AG09319 (cell line): ENCODE data around the gene MTFR1L.

Source experiments
- DNase-seq: peaks from one replicate; pipeline ENCODE4 v3.0.0-alpha.2; 2010; ENCODE audit warnings: low read depth; ENCODE audit errors: extremely low read depth
- TF ChIP-seq, protein P1 (sequence below): IDR thresholded peaks from 2 replicates; pipeline ENCODE4 v1.5.1; 2011; ENCODE audit warnings: low read depth, mild to moderate bottlenecking, inconsistent platforms, low read length, moderate library complexity

The MTFR1L gene

DNA sequence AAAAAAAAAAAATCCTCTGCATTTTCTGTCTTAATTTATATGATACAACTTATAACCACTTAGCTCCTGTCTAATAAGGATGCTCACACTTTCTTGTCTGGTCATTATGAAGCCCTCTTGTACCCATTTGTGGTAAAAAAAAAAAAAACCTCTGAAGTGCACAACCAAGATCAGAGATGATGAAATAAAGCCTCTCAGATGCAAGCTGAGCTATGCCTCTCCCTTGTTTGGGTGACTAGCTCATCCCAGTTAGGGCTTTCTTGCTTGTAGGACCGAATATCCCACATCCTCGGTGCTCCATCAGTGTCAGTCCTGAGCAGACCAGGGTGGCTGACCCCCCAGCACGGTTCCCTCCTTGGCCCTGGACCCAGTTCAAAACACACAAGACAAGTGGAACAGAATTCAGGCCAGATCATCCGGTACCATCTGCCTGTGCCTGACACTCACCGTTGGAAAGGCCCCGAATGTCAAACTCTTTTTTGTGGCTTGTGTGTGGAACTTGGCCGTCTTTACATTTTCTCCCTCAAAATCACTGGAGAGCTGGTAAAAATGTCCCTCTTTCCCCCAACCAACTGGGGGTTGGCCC lies 26.1 kb upstream of the MTFR1L start:
- DNase-seq, result no peak

DNA sequence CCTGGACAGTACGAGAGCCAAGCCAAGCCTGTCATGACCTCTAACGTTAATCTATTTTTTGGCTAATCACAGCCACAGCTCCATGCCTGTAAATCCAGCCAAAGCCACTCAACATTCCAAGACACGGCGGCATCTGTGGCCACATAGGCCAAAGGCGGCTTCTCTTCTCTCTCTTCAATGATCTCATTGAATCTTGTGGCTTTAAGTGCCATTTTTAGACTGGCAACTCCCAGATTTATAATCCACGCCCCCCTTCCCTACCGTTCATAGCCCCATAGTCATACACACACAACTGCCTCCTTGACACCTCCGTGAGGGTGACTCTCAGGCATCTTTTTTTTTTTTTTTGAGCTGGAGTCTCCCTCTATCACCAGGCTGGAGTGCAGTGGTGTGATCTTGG lies 25.4 kb upstream of the MTFR1L start:
- DNase-seq, result no peak
- TF ChIP-seq, protein P1, sequence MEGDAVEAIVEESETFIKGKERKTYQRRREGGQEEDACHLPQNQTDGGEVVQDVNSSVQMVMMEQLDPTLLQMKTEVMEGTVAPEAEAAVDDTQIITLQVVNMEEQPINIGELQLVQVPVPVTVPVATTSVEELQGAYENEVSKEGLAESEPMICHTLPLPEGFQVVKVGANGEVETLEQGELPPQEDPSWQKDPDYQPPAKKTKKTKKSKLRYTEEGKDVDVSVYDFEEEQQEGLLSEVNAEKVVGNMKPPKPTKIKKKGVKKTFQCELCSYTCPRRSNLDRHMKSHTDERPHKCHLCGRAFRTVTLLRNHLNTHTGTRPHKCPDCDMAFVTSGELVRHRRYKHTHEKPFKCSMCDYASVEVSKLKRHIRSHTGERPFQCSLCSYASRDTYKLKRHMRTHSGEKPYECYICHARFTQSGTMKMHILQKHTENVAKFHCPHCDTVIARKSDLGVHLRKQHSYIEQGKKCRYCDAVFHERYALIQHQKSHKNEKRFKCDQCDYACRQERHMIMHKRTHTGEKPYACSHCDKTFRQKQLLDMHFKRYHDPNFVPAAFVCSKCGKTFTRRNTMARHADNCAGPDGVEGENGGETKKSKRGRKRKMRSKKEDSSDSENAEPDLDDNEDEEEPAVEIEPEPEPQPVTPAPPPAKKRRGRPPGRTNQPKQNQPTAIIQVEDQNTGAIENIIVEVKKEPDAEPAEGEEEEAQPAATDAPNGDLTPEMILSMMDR, result no peak

More for the DNA sequence above, 26.1 kb upstream of the MTFR1L start:
- TF ChIP-seq, protein P1, result no peak

DNA sequence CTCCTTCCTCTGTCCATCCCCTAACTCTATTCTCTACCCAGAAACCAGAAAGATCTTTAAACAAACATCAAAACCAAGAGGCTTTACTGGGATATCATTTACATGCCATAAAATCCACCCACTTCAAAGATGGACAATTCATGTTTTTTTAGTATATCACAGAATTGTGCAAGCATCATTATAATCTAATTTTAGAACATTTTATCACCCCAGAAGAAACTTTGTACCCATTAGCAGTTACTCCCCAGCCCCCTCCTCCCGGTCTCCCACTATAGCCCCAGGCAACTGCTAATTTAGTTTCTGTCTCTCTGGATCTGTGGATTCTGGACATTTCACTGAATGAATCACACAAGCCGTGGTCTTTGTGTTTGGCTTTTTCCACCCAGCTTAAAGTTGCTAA lies 24.5 kb upstream of the MTFR1L start:
- no peak for DNase-seq
- TF ChIP-seq, protein P1, result no peak

DNA sequence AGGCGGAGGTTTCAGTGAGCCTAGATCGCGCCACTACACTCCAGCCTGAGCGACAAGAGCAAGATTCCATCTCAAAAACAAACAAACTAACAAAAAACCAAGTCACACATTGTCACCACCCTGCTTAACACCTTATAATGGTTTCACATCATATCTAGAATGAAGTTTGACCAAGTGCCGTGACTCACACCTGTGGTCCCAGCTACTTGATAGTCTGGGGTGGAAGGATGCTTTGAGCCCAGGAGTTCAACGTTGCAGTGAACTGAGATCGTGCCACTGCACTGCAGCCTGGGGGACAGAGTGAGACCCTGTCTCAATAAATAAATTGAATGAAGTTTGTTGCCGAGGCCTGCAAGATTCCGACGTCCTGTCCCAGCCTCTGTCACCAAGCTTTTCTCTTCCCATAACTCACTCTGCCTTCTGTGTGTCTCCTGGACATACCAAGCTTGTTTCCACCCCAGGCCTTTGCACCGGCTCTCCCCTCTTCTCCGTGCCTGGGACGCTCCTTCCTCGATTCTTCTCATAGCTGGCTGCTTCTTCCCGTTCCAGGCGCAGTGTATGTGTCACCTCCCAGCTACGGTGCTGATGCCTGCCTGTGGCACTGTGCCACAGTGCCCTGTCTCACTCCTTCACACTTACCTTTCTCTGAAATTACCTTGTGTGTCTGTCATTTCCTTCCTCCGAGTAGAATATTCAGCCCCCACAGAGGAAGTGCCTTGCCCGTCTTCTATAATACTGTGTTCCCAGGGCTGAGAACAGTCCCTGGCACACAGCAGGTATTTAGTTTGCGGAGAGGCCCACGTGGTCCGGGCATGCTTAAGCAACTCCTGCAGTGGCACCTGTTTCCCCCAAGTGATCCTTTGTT lies 23.6 kb upstream of the MTFR1L start:
- no peak for DNase-seq

GRCh38 chr1:25796811-25797458 lies 22.8 kb upstream of the MTFR1L start:
- DNase-seq, result no peak
- TF ChIP-seq, protein P1, result peak; percentile 92

More for the DNA sequence above, 23.6 kb upstream of the MTFR1L start:
- TF ChIP-seq, protein P1, result no peak

- DNase-seq, result no peak
Observed at GRCh38 chr1:25797939-25798338, 21.8 kb upstream of the MTFR1L start.

More at GRCh38 chr1:25797939-25798338, 21.8 kb upstream of the MTFR1L start:
- TF ChIP-seq, protein P1, result peak; percentile 52
